OCI-LY7 (cell line): ENCODE measurements around the gene GREB1. TPM values are rescaled to one million over a fixed set of nuclear protein-coding genes. Genes with fewer than 3 reads are reported as not detected.

Source experiments
- BruUV-seq: library from RNA; stranded (reverse); fragments of 400-500 nt; replicated peaks from 2 replicates; lab custom pipeline; 2021; lab: Mats Ljungman, UMichigan
- CTCF ChIA-PET: fragments of 300-600 bp; sonication (Branson Sonifier 250); formaldehyde crosslinking; loops from one replicate; lab custom pipeline; 2022; ENCODE audit warnings: antibody characterized with exemption; ENCODE audit not compliant: unreplicated experiment; lab: Charles Lee
- POLR2A ChIA-PET: fragments of 300-600 bp; sonication (Branson Sonifier 250); formaldehyde crosslinking; loops from one replicate; lab custom pipeline; 2022; ENCODE audit warnings: antibody characterized with exemption; lab: Charles Lee
- DNase-seq: peaks from one replicate; pipeline ENCODE4 v3.0.0-alpha.2; 2015; ENCODE audit warnings: low spot score
- H2AFZ ChIP-seq: fragments of 200-600 bp; sonication (generic), shearing (Covaris generic); 2 replicates; pipeline ENCODE4 v1.6.1; 2014; ENCODE audit warnings: mild to moderate bottlenecking, antibody characterized with exemption, low read length, moderate library complexity
- H3K27ac ChIP-seq: fragments of 200-600 bp; sonication (generic); 2 replicates; pipeline ENCODE4 v1.5.1; 2014; ENCODE audit warnings: mixed run types, low read depth, mild to moderate bottlenecking, moderate library complexity, low read length, inconsistent platforms; ENCODE audit not compliant: poor library complexity, severe bottlenecking
- H3K36me3 ChIP-seq: fragments of 200-600 bp; sonication (generic); 2 replicates; pipeline ENCODE4 v1.6.1; 2014; ENCODE audit warnings: mild to moderate bottlenecking, antibody characterized with exemption, low read length, moderate library complexity, mixed read lengths; ENCODE audit not compliant: insufficient read depth
- H3K4me1 ChIP-seq: fragments of 200-600 bp; sonication (generic); 2 replicates; pipeline ENCODE4 v1.5.1; 2014; ENCODE audit warnings: mild to moderate bottlenecking, low read length; ENCODE audit not compliant: insufficient read depth, poor library complexity, severe bottlenecking
- H3K4me2 ChIP-seq: fragments of 200-600 bp; sonication (generic); 2 replicates; pipeline ENCODE4 v1.6.1; 2014; ENCODE audit warnings: mild to moderate bottlenecking, low read length
- H3K4me3 ChIP-seq: fragments of 200-600 bp; sonication (generic); 2 replicates; pipeline ENCODE4 v1.5.1; 2014; ENCODE audit warnings: mild to moderate bottlenecking, low read depth, low read length; ENCODE audit not compliant: poor library complexity, severe bottlenecking
- H3K79me2 ChIP-seq: fragments of 200-600 bp; sonication (generic); 2 replicates; pipeline ENCODE4 v1.6.1; 2016; ENCODE audit warnings: low read depth, mild to moderate bottlenecking, low read length, moderate library complexity, mixed read lengths; ENCODE audit not compliant: insufficient read depth
- H3K9me2 ChIP-seq: fragments of 200-600 bp; sonication (generic); 2 replicates; pipeline ENCODE4 v1.6.1; 2016; ENCODE audit warnings: mild to moderate bottlenecking, low read length, mixed read lengths; ENCODE audit not compliant: insufficient read depth
- H3K9me3 ChIP-seq: fragments of 200-600 bp; sonication (generic); 2 replicates; pipeline ENCODE4 v1.6.1; 2014; ENCODE audit warnings: mild to moderate bottlenecking, mixed run types, low read length, mixed read lengths
- H4K20me1 ChIP-seq: fragments of 200-600 bp; sonication (generic); 2 replicates; pipeline ENCODE4 v1.6.1; 2014; ENCODE audit warnings: mild to moderate bottlenecking, antibody characterized with exemption, low read length, moderate library complexity, mixed read lengths; ENCODE audit not compliant: insufficient read depth
- CTCF ChIP-seq: fragments of 200-600 bp; sonication (generic); conservative IDR thresholded peaks from 2 replicates; pipeline ENCODE4 v1.5.1; 2014; ENCODE audit warnings: mild to moderate bottlenecking, antibody characterized with exemption, low read length, moderate library complexity, mixed read lengths
- EZH2phosphoT487 ChIP-seq: fragments of 200-600 bp; sonication (generic); IDR thresholded peaks from 2 replicates; pipeline ENCODE4 v1.6.1; 2018; ENCODE audit warnings: low read depth, borderline replicate concordance, mild to moderate bottlenecking, mixed run types, antibody characterized with exemption, low read length, moderate library complexity, mixed read lengths
- intact Hi-C: fragments of 100-400 bp; cut with micrococcal nuclease; formaldehyde crosslinking; loops from one replicate; pipeline ENCODE4 v1.10.0; 2022; ENCODE audit not compliant: unreplicated experiment
- total RNA-seq, 2 experiments: library from RNA; depleted of rRNA in 1 of 2; stranded (reverse); fragments of >200 nt in 1 of 2; shearing (Covaris generic) in 1 of 2; gene quantifications; 2 replicates each; pipeline ENCODE4 v1.2.3, GENCODE V29; 2014 to 2022

The GREB1 gene
- total RNA-seq, 2 experiments from 2014 or later: 3.5 to 8.4 TPM

- no TSS peak for BruUV-seq
- no peaks in the 10 kb centered on the region for H3K4me1 ChIP-seq
- no peak overlapping the region for H2AFZ ChIP-seq
- no peaks in the 10 kb centered on the region for H3K9me3 ChIP-seq
- H3K27ac ChIP-seq: no peak overlapping the region
- no peak overlapping the region for H3K4me3 ChIP-seq
- no peaks in the 10 kb centered on the region for H3K79me2 ChIP-seq
- ChIA-PET POLR2A (no interaction called here), CTCF (no interaction called here)
- no peaks in the 10 kb centered on the region for H3K36me3 ChIP-seq
- no peak for TF ChIP-seq EZH2phosphoT487
- intact Hi-C loops: no loop called here
- no peak overlapping the region for H3K4me2 ChIP-seq
- no peaks in the 10 kb centered on the region for H3K9me2 ChIP-seq
- no peak for DNase-seq
- no peaks in the 10 kb centered on the region for H4K20me1 ChIP-seq
Measured at GRCh38 chr2:11634584-11634983, 100.7 kb downstream of the GREB1 start.

- POLR2A ChIA-PET: no interaction called here
- no peak overlapping the region for H2AFZ ChIP-seq
- no peaks in the 10 kb centered on the region for H3K9me2 ChIP-seq
- H3K4me1 ChIP-seq: no peaks in the 10 kb centered on the region
- H3K79me2 ChIP-seq: no peaks in the 10 kb centered on the region
- no peaks in the 10 kb centered on the region for H4K20me1 ChIP-seq
- BruUV-seq: no TSS peak
- H3K4me3 ChIP-seq: no peak overlapping the region
- H3K36me3 ChIP-seq: no peaks in the 10 kb centered on the region
- no peaks in the 10 kb centered on the region for H3K9me3 ChIP-seq
- TF ChIP-seq CTCF (no peak), EZH2phosphoT487 (no peak)
- H3K27ac ChIP-seq: no peak overlapping the region
- no peak overlapping the region for H3K4me2 ChIP-seq
- CTCF ChIA-PET: no interaction called here
- DNase-seq: no peak
- intact Hi-C loops: no loop called here
Measured at GRCh38 chr2:11635141-11635540, 101.3 kb downstream of the GREB1 start.

GRCh38 chr2:11636593-11637295 is 102.9 kb downstream of the GREB1 start:
- Histone ChIP-seq H3K4me2 (no peak overlapping the region), H4K20me1 (no peaks in the 10 kb centered on the region), H3K9me2 (no peaks in the 10 kb centered on the region), H3K36me3 (no peaks in the 10 kb centered on the region), H3K4me3 (no peak overlapping the region), H3K27ac (no peak overlapping the region), H2AFZ (no peak overlapping the region), H3K9me3 (no peaks in the 10 kb centered on the region), H3K79me2 (no peaks in the 10 kb centered on the region), H3K4me1 (no peaks in the 10 kb centered on the region)
- TF ChIP-seq CTCF: no peak
- TF ChIP-seq EZH2phosphoT487: no peak
- intact Hi-C loops: no loop called here
- ChIA-PET POLR2A (interaction anchor here (0.6 kb wide), 1 partner anchor 504 kb away, joined by 3 read pairs; a partner anchor contains a TSS), CTCF (no interaction called here)
- no peak for DNase-seq
- BruUV-seq: no TSS peak
